T-helper 1 cell (primary cell): ENCODE data around the gene OTUD5.
"Not testable (repeated sequence)": the region's sequence is repeated elsewhere in the genome, so short reads cannot be mapped to it uniquely, and the experiment has no call there.

Experiments used
- DNase-seq, 5 donors: peaks; one replicate each; pipeline ENCODE4 v3.0.0-alpha.2; 2012 to 2020
- total RNA-seq, 4 donors: gene quantifications; one replicate each; lab custom pipeline; 2026; lab: John Stamatoyannopoulos, UW

Gene OTUD5, protein sequence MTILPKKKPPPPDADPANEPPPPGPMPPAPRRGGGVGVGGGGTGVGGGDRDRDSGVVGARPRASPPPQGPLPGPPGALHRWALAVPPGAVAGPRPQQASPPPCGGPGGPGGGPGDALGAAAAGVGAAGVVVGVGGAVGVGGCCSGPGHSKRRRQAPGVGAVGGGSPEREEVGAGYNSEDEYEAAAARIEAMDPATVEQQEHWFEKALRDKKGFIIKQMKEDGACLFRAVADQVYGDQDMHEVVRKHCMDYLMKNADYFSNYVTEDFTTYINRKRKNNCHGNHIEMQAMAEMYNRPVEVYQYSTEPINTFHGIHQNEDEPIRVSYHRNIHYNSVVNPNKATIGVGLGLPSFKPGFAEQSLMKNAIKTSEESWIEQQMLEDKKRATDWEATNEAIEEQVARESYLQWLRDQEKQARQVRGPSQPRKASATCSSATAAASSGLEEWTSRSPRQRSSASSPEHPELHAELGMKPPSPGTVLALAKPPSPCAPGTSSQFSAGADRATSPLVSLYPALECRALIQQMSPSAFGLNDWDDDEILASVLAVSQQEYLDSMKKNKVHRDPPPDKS
- total RNA-seq = 83.6 to 103 (median 100) reads per million in 4 donors

DNA sequence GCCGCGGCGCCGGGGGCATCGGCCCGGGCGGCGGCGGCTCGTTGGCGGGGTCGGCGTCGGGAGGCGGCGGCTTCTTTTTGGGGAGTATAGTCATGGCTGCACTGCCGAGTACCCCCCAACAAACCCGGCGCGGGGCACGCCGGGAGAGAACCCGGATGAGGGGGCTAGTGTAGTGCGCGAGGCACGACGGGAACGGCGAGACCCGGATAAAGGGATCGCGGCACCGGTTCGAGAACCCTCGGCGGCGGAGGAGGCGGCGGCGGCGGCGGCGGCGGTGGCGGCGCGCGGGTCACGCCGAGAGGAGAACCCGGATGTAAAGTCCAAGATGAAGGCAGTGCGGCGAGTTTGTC is at the start of gene OTUD5:
OTUD5 (minus strand) TSS at position 131 of the 350 bp plus-strand sequence; CDS start at position 94, 37 bp downstream.
- peak in 3 of 5 donors; percentile 54 to 67 (median 58) for DNase-seq

DNA sequence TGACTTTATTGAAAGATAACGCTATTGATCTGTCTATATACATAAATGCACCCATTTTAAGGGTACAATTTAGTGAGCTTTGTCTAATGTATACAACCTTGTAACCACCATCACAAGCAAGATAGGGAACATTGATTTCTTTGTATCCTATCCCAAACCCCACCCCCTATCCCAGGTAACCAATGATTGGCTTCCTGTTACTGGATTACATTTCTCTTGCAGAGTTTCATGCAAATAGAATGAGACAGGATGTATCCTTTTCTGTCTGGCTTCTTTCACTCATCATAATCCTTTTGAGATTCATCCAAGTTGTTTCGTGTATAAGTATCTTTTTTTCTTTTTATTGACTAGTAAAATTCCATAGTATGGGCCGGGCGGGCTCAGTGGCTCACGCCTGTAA is 46.3 kb upstream of the OTUD5 start:
- no peak for DNase-seq

DNA sequence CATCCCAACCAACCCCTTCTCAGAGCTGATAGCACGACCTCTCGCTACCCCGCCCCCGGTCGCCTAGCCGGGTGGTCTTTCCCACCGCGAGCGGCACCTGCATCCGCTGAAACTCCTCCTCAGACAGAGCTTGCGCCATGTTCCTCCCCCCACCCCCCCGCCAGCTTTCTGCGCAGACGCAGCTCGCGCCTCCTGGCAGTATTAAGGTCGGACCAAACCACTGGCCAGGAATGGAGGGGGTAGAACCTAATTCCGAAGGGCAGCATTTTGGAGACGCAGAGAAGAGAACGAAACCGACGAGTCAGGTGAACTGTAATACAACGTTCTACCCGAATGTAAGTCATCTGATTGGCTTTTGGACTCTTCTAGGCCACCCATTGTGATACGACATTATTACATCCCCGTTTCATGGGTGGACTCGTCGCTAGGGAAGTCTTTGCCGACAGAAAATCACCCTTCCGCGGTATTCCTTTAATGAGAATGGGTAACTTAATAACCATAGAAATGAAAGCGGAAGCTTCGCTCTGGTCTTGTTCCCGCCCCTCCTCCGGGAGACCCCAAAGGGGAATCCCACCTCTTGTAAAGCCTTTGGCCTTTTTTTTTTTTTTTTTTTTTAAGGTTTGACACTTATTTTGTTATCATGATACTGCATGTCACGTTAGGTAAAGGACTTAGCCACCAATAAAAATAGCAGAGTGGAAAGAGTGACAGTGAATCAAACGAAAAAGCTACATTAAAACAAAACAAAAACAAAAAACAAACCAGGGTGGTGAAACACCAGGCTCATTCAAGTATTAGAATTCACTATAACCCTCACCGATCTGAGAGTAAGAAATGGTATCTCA is 44.9 kb upstream of the OTUD5 start, which contains the start of gene GRIPAP1:
GRIPAP1 (minus strand) TSS at position 174 of the 845 bp plus-strand sequence; CDS start at position 139, 35 bp downstream.
- peak; percentile 59 to 90 (median 70) for DNase-seq

DNA sequence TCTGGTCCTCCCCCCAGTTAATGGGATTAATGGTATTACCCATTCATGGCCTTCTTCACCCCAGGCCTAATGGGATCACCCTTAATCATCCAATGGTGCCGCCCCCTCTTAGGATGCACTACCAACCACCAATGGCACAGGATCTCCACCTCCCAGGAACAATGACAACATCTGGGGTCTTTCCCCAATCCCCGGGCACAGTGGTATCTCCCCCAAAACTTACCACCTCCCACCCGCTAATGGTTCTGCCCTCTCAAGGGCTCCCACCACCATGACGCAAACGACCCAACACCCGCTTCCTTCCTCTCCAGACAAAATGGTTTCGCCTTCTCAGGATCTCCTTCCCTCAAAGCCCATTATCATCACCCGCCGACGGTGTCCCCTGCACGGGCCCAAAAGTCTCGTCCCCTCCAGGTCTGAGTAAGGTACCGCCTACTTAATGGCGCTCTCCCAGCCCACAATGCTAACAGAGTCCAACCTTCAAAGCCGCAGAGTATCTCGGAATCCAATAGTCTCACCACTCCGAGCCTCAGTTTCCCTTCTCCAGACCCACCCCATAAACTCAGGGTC is 44.2 kb upstream of the OTUD5 start:
- peak; percentile 35 to 70 (median 47) for DNase-seq

DNA sequence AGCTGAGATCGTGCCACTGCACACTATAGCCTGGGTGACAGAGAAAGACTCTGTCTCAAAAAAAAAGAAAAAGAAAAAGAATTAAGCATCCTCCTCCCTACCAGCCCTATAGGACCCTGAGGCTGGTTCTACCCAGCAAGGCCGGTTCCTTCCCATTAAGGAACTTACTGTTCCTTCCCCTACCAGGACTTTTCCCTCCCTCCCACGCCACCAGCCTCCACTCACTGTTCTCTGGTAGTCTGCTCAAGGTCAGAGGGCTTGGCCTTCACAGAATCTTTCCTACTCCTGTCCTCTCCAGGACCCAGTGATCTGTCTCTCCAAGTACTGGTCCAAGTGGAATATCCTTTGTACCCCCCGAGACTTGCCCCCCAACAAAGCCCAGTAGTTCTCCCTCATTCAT is 43.2 kb upstream of the OTUD5 start:
- DNase-seq = no peak

DNA sequence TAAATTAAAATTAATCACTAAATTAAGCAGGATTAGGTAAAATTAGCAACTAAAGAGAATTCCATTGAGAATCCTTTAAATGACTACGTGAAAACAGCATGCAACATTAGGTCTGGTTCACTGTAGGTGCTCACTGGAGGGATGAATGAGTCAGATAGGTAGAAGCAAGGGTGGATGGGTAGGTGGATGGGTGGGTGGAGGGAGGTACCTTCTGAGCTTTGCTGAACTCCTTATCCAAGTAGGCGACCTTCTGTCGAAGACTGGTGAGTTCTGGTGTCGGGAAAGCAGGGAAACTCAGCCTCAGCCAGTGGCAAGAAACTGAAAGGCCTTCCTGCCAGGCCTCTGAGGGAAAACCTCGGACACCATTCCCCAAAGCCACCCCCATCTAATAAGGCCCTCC is 41.6 kb upstream of the OTUD5 start:
- DNase-seq = no peak

DNA sequence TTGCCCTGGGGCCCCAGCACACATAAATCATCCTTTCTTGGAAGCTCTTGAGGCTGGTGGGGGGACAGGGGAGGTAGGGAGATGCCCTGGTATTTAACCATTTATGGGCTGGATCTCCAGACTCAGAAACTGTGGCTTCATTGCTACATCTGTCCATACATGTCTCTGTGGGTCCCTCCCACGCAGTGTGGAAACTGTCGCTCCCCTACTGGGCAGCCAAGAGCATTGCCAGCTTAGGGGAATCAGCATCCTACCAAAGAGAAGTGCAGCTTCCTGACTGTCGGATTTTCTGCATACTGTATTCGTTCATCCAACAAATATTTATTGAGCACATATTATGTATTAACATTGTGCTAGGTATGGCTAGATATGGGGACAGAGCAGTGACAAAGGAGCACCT is 41.0 kb upstream of the OTUD5 start:
- DNase-seq = no peak

DNA sequence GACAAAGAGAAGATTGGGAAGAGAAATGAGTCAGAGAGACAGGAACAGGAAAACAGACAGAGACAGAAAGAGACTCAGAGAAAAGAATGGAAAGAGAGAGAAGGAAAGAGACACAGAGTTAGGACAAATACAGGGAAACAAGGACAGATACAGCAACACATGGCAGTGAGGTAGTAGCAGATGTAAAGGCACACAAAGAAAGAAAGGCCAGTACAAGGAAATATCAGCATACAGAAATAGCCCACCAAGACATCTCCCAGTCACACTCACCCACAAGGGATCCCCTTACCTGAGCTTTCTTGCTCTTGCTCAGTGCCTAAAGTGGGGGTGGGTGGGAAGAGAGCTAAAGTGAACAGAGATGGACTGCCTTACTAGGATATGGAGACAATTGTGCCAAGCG is 40.5 kb upstream of the OTUD5 start:
- no peak for DNase-seq

DNA sequence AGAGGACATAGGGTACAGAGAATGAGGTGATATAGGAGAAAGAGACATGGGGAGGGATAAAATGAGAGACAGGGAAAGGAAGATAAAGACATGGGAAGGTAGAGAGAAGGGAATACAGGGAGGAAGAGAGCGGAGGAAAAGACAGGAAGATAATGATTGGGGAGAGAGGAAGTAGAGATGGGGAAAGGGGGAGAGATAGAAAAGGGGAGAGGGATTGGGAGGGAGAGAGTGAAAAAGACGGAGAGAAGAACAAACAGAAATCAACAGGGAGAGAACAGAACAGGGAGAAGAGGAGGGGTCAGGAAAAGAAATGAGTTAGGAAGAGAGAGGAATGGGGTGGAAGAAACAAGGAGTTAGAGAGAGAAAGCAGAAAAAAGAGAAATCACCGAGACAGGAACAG is 40.0 kb upstream of the OTUD5 start:
- DNase-seq = no peak

DNA sequence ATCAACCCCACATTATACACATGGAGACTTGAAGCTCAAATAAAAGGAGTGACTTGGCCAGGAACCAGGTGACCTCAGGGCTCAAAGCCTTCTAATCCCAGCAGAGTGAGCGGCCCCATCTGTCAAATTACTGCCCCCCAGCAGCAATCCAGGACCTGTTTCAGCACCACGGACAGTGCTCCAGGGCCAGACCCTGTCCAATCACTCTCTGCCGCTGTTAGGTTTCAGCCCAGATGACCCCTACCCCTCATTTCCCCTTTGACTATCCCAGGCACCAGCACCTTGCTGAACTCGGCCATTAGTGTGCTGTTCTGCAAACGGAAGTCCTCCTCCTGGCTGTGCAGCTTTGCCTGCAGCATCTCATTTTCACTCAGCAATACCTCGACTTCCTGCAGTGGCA is 39.6 kb upstream of the OTUD5 start:
- DNase-seq = no peak

DNA sequence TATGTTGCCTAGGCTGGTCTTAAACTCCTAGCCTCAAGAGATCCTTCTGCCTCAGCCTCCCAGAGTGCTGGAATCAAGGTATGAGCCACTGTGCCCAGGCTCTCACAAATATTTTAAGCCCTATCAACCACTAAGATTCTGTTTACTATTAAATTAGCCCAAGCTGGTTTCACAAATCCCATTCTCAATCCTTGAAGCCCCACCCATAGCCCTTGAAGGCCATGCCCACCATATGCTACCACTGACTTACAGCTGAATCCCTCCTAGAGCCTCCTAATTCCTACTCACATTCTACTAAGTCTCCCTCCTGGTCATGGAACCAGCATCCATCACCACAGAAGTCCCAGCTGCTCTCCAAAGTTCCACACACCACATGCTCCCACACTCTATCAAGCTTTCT is 34.9 kb upstream of the OTUD5 start:
- no peak for DNase-seq

DNA sequence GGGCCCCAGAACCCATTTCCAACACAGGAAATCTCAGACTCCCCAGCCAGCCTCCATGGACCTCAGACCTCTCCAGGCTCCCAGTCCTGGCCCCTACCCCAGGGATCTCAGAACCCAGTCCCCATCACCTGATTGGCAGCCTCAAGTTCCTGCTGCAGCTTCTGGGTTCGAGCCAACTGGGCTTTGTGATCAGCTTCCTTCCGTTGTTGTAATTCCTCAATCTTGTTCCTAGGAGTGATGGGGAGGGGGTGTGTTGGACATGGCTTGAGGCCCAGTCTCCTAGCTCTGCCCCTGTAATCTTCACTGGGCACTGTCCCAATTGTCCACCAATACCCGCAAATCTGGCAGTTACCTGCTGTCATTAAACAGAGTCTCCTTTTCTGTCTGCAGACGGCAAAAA is 32.1 kb upstream of the OTUD5 start:
- no peak for DNase-seq

DNA sequence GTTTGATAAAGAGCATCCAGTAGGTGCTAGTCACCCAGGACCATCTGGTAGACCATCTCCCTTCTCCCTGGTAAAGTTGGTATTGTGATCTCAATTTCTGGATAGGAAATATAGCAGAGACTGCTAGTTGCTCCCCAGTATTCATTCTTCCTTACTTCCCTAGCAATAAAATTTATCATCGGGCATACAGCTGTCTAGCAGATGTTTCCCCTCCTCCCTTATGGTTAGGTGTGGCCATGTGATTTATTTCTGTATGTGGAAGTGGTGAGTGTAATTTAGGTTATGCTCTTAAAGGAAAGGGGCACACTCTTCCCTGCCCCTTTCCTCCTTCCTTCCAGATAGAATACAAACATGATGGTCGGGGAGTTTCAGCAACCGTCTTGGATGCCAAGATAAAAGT is 26.5 kb upstream of the OTUD5 start:
- DNase-seq = no peak

DNA sequence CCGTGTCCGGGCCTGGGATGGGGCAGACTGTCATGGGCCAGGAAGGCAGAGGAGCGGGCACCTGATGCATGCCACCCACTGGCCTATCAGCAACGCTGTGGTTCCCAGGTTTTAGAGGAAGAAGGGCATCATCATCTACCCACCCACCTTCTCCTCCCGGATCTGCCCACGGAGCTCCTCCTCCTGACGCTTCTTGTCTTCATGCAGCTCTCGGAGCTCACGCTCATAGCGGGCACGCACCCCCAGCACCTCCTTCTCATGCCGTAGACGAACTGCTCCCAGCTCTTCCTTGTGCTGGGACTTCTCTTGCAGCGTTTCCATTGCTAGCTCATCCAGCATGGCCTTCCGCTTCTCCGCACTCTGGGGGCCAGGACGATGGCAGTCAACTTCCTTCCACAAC is 25.7 kb upstream of the OTUD5 start:
- DNase-seq = no peak

DNA sequence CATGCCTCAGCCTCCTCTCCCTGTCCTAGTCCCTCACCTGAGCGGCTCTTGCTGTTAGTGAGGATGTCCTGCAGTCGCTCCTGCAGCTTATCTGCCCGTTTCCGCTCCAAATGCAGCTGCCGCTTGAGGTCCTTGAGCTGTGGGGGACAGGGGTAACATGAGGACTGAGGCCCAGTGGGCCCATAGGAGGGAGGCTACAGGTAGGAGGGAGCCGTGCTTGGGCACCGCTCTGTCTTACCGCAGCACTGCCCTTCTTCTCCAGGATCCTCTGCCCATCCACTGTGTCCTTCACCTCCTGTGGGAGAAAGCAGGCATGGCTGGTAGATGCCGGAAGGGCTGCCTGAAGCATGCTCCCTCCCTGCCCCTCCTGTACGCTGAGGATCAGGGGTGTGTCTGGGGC is 23.8 kb upstream of the OTUD5 start:
- DNase-seq = no peak

DNA sequence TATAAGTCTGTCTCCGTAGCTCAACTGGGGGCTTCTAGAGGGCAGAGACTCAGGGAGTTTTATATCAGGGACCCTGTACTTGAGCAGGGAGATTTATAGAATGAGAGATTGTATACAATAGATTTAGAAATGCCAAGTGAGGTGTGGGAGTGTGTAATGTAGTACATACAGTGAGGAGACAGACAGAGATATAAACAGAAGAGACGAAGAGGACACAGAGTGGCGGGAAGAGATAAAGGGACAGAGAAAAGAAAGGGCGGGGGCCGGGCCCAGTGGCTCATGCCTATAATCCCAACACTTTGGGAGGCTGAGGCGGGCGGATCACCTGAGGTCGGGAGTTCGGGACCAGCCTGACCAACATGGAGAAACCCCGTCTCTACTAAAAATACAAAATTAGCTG is 22.9 kb upstream of the OTUD5 start:
- not testable (repeated sequence) for DNase-seq

DNA sequence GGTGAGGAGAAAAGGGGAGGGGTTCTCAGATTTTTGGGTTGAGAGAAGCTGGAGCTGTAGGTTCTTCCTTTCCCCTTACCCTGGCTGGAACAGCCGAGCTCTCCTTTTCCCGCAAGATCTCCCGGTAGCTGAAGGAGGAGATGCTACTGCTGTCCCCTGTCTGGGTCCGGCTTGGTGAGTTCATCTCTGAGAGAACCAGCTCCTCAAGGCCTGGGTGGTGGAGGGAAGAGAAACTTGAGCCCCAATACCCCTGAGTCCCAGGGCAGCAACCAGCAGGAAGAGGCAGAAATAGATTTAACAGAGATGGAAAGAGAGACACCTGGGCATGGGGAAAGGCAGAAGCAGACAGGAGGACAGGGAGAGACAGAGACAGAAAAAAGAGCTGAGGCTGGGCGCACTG is 20.8 kb upstream of the OTUD5 start:
- DNase-seq = no peak

DNA sequence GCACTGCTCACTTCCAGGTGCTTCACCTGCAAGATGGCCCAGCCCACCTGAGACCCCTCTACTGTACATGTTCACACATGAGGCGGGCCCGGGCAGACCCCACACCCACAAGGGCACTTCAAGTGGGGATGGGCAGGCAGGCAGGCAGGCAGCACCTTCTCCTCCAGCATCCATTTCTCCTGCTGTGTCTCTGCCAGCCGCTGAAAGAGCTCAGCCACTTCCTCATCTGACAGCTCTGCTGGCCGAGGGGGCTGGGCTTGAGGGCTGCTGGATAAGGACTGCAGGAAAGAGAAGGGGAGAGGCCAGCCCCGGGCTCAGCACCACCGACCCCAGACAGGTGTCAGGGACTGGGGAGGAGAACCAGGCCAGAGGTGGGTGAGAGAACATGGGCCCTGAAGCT is 18.7 kb upstream of the OTUD5 start:
- DNase-seq = no peak

DNA sequence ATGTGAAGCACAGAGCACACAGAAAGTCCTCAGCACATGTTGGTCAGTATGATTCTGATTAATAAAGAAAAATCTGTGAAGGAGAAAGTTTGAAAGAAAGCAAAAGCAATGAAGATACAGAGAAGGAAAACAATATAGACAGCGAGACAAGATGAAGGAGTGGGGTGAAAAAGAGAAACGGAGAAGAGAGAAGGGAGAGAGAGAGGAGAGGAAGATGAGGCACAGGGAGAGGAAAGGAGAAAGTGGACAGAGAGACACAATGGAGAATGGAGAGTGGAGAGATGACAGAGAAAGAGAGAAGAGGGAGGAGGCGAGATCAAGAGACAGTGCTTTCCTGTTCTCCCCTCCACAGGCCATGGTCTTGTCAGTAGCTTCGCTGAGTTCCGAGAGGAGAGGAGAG is 18.1 kb upstream of the OTUD5 start:
- DNase-seq = no peak

DNA sequence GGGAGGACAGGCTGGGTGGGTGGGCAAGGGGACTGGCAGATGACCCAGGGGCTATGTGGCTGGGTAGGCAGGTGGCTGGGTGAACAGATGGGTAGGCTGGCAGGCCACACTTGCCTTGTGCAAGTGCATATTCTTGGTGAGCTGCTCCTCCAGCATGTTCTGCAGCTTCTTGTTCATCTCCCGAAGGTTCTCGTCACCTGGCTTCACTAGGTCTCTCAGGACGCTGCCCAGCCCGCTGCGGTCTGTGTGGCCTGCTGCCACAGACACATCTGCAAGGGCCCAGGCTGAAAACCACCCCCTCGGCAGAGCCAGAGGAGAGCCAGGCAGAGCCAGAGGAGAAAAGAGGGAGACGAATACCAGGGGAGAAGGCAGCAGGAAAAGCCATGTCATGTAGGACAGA is 17.6 kb upstream of the OTUD5 start:
- no peak for DNase-seq

DNA sequence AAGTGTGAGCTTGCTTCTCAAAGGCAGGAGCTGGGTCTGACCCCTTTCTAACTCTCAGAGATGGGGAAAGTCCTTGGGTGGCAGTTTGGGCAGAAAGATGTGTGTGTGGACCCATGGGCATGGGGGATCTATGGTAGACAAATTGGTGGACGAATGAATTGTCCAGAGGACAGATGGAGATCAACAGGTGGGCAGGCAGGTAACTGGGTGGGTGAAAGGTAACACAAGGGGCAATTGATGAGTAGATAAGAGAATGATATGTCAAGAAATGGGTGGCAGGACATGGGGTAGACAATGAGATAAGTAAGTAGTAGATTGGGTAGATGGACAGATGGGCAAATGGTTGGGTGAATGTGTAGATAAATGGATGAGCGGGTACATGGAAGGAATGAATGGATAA is 17.2 kb upstream of the OTUD5 start:
- no peak for DNase-seq

DNA sequence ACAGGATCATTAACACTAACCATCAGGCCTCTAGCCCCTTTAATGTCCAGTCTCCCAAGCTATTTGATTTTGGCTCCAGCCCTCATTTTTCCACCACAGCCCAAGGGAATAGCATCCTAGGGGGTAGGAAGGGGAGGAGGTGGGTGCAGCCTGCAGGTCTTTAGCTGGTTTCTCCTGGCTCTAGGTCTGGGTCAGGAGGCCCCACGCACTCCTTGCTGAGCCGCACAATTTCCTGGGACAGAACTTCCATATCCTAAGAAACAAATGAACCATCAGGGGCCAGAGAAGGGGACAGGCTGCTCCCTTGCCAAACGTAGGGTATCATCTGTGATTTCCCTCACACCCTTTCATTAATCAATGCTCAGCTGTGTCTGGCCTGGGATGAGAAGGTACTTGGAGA is 16.6 kb upstream of the OTUD5 start:
- no peak for DNase-seq
